OCI-LY3 (cell line): Measurements from ENCODE around the gene INAFM1.

Experiments
- CTCF ChIP-seq: fragments of 200-600, 300-600 bp; sonication (generic); IDR thresholded peaks from 2 replicates; pipeline ENCODE4 v1.5.1; 2014; ENCODE audit warnings: antibody characterized with exemption, low read length, low read depth
- EZH2phosphoT487 ChIP-seq: fragments of 200-600 bp; shearing (Covaris generic); IDR thresholded peaks from 2 replicates; pipeline ENCODE4 v1.6.1; 2018; ENCODE audit warnings: antibody characterized with exemption, mixed run types, low read depth

DNA sequence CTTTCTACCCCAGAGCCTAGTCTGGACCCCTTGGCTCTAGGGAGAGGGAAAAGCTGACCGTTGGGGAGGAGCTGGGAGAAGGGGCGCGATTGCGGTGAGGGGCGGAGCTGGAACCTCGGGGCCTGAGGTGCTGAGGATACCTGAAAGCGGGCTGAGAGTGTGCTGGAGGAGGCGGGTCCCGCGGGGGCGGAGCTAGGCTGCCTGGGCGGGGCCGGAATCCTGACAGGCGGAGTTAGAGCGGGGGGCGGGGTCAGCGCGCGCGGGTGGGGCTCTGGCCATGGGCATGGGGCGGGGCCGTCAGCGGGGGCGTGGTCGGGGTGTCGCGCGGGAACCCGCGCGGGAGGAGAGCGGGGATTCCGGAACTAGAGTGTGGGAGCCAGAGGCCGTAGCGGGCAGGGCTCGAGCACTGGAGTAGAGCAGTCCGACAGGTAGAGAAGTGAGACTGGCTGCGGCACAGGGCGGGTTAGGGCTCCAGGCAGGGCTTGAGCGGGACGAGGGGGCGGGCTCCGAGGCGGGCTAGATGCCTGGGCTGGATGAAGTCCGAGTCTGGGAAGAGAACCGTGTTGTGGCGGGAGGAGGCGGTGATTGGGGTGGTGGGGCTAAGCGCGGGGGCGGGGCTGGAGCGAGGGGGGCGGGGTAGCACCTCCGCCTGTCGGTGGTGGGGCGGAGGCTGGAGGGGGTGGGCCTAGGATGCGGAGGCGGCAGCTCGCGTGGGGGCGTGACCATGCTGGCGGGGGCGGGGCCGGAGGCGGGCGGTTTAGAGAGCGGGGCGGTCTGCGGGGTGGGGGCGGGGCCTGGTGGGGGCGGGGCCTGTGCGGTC is at the start of gene INAFM1:
- TF ChIP-seq CTCF (no peak), EZH2phosphoT487 (no peak)
